ENCODE results near the gene SORCS2. TPM values are rescaled to one million over a fixed set of nuclear protein-coding genes. Genes with fewer than 3 reads are reported as not detected.

Gene SORCS2
- total and polyA plus RNA-seq, 2 of the 13 experiments (the other 11 are each of a cell fraction or from before 2014, with no cell fraction given), result 0.82 to 1.0 TPM

- peak; percentile 54 for TF ChIP-seq ZNF687 (CRISPR knock-in tag; IDR thresholded peaks at IDR 0.05)
Observed at GRCh38 chr4:7770224-7771050, 578.1 kb downstream of the SORCS2 start (continued).

- in situ Hi-C loops (cut with HindIII; ENCODE audit: extremely low pct_ligation_motif_present, low pct_unique_long_range_greater_than_20kb) (no loop called here), intact Hi-C loops (cut with micrococcal nuclease; ENCODE audit: unreplicated experiment) (loop anchor here (5.0 kb wide), 1 partner anchor 216 kb away; no protein-coding TSS in a partner anchor)
- H4K20me1 ChIP-seq (ENCODE audit: insufficient read depth, low read length), result no peaks in the 10 kb centered on the region
- no peak for ATAC-seq
- peaks cover 5 to 11% of the 10 kb centered on the region in 2 experiments; a peak in 4 of 5 replicates for H3K36me3 ChIP-seq (replicated peaks in 1 of 2; ENCODE audit: control insufficient read depth in 1 of 2, insufficient read depth in 2 of 2, low read length in 2 of 2)
- H3K27me3 ChIP-seq (ENCODE audit: control insufficient read depth in 1 of 2, insufficient read depth in 2 of 2, low read length in 2 of 2), result no peaks in the 10 kb centered on the region
- CTCF ChIA-PET (ENCODE audit: low intra/inter-chr PET ratio, low total read pairs), result interaction anchor here (0.8 to 2.2 kb wide), 4 partner anchors 9 to 215 kb away, joined by 3 to 11 read pairs (median 4); no protein-coding TSS in a partner anchor
- WGBS (ENCODE audit: low lambda C conversion rate), result 94% methylated on average over 6 of the region's 6 CpGs
- POLR2A ChIA-PET, result interaction anchor here (0.8 to 1.0 kb wide), 2 partner anchors 21 to 31 kb away, joined by 3 to 5 read pairs; no protein-coding TSS in a partner anchor
- H3K4me3 ChIP-seq (replicated peaks in 1 of 3; ENCODE audit: insufficient read depth in 1 of 3, low read depth in 2 of 3, low read length in 3 of 3), result no peak overlapping the region
- FAIRE-seq, result no peak
- H3K4me2 ChIP-seq (ENCODE audit: low read depth, low read length), result no peak overlapping the region
- H3K79me2 ChIP-seq (ENCODE audit: insufficient read depth, low read length), result no peaks in the 10 kb centered on the region
- H3K4me1 ChIP-seq (ENCODE audit: insufficient read depth, low read length), result peaks cover 88% of the 10 kb centered on the region
- no peak for DNase-seq (ENCODE audit: low spot score)
- TF ChIP-seq SALL1 (CRISPR knock-in tag; IDR thresholded peaks at IDR 0.05) (no peak), IRF1 (CRISPR knock-in tag; IDR thresholded peaks at IDR 0.05; ENCODE audit: low read depth) (no peak), ZNF33A (CRISPR knock-in tag; IDR thresholded peaks at IDR 0.05; ENCODE audit: borderline replicate concordance) (no peak), ARID4A (CRISPR knock-in tag; IDR thresholded peaks at IDR 0.05; ENCODE audit: borderline replicate concordance) (no peak), DRAP1 (CRISPR knock-in tag; IDR thresholded peaks at IDR 0.05) (no peak), BHLHE40 (IDR thresholded peaks at IDR 0.05; ENCODE audit: low read length) (no peak)
- H3K9me3 ChIP-seq (ENCODE audit: low read length), result no peaks in the 10 kb centered on the region
- no peak overlapping the region for H3K27ac ChIP-seq (ENCODE audit: extremely low read length, insufficient read depth, low read length)
- BruUV-seq (replicated peaks), result no TSS peak
- H2AFZ ChIP-seq (ENCODE audit: low read length), result no peak overlapping the region
- no peak overlapping the region for H3K9ac ChIP-seq (ENCODE audit: insufficient read depth, low read depth, low read length)
Observed at GRCh38 chr4:7771056-7771455, 578.7 kb downstream of the SORCS2 start.
